WTC11 (cell line): ENCODE measurements around the gene ZMIZ2.

Experiments
- CREB1 ChIP-seq: sonication (generic); formaldehyde crosslinking; IDR thresholded peaks from 2 replicates; pipeline ENCODE4 v1.8.0; 2023; ENCODE audit warnings: mild to moderate bottlenecking, missing genetic modification reagents
- E2F1 ChIP-seq: sonication (generic); formaldehyde crosslinking; IDR thresholded peaks from 2 replicates; pipeline ENCODE4 v1.8.0; 2022; ENCODE audit warnings: mild to moderate bottlenecking, missing genetic modification reagents
- ELF4 ChIP-seq: sonication (generic); formaldehyde crosslinking; IDR thresholded peaks from 2 replicates; pipeline ENCODE4 v1.8.1; 2022; ENCODE audit warnings: low read depth, mild to moderate bottlenecking, moderate library complexity, missing genetic modification reagents
- FOXJ3 ChIP-seq: sonication (generic); formaldehyde crosslinking; IDR thresholded peaks from 2 replicates; pipeline ENCODE4 v1.9.0; 2021; ENCODE audit warnings: missing genetic modification reagents, mild to moderate bottlenecking, borderline replicate concordance
- IRF1 ChIP-seq: sonication (generic); formaldehyde crosslinking; IDR thresholded peaks from 2 replicates; pipeline ENCODE4 v1.8.0; 2023; ENCODE audit warnings: missing genetic modification reagents
- SMAD3 ChIP-seq: sonication (generic); formaldehyde crosslinking; IDR thresholded peaks from 2 replicates; pipeline ENCODE4 v1.8.0; 2022; ENCODE audit warnings: missing genetic modification reagents, mild to moderate bottlenecking, borderline replicate concordance
- SMAD4 ChIP-seq: sonication (generic); formaldehyde crosslinking; IDR thresholded peaks from 2 replicates; pipeline ENCODE4 v1.8.0; 2022; ENCODE audit warnings: mild to moderate bottlenecking, missing genetic modification reagents
- USF1 ChIP-seq: sonication (generic); formaldehyde crosslinking; IDR thresholded peaks from 2 replicates; pipeline ENCODE4 v1.8.0; 2022; ENCODE audit warnings: mild to moderate bottlenecking, missing genetic modification reagents
- ZBTB21 ChIP-seq: sonication (generic); formaldehyde crosslinking; IDR thresholded peaks from 2 replicates; pipeline ENCODE4 v1.8.1; 2023; ENCODE audit warnings: mild to moderate bottlenecking, missing genetic modification reagents, borderline replicate concordance
- ZNF138 ChIP-seq: sonication (generic); formaldehyde crosslinking; conservative IDR thresholded peaks from 2 replicates; pipeline ENCODE4 v1.8.1; 2022; ENCODE audit warnings: mild to moderate bottlenecking, moderate library complexity, missing genetic modification reagents
- ZNF671 ChIP-seq: fragments of 250-450 bp; sonication (Bioruptor Pico); IDR thresholded peaks from 2 replicates; pipeline ENCODE4 v1.8.0; 2021; ENCODE audit warnings: mild to moderate bottlenecking
- TF ChIP-seq, protein P1 (sequence below): fragments of 200-600 bp; IDR thresholded peaks from 2 replicates; pipeline ENCODE4 v1.8.0; 2022; ENCODE audit warnings: antibody characterized with exemption
- TF ChIP-seq, protein P2 (sequence below): sonication (generic); formaldehyde crosslinking; IDR thresholded peaks from 2 replicates; pipeline ENCODE4 v1.8.1; 2022; ENCODE audit warnings: low read depth, mild to moderate bottlenecking, moderate library complexity, missing genetic modification reagents, borderline replicate concordance
- TF ChIP-seq, protein P3 (sequence below): sonication (generic); formaldehyde crosslinking; IDR thresholded peaks from 2 replicates; pipeline ENCODE4 v1.8.1; 2022; ENCODE audit warnings: low read depth, missing genetic modification reagents, borderline replicate concordance

DNA sequence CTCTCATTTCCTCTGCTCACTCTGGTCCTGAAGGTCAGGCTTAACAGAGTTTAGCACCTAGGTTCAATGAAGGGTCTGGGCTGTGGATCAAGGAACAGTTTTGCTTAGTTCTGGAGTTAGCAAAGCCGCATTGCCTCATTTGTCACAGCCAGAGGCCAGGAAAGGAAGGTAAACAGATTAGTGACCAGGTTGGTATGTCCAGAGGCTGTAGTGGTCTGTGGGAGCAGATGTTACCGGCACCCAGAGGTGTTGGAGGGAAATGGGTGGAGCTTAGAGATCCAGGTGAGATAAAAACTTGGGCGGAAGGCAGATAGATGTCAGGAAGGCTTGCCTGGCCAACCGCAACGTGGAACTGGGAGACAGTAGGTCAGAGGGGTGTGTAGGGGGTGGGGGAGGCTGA, 36.6 kb upstream of the ZMIZ2 start:
- TF ChIP-seq ELF4 (CRISPR knock-in tag) (no peak), CREB1 (CRISPR knock-in tag) (no peak), ZNF138 (no peak), IRF1 (no peak), SMAD3 (no peak), USF1 (CRISPR knock-in tag) (no peak), ZBTB21 (CRISPR knock-in tag) (no peak), ZNF671 (CRISPR knock-in tag) (no peak), SMAD4 (CRISPR knock-in tag) (no peak), E2F1 (no peak), FOXJ3 (CRISPR knock-in tag) (no peak)
- TF ChIP-seq, protein P1, sequence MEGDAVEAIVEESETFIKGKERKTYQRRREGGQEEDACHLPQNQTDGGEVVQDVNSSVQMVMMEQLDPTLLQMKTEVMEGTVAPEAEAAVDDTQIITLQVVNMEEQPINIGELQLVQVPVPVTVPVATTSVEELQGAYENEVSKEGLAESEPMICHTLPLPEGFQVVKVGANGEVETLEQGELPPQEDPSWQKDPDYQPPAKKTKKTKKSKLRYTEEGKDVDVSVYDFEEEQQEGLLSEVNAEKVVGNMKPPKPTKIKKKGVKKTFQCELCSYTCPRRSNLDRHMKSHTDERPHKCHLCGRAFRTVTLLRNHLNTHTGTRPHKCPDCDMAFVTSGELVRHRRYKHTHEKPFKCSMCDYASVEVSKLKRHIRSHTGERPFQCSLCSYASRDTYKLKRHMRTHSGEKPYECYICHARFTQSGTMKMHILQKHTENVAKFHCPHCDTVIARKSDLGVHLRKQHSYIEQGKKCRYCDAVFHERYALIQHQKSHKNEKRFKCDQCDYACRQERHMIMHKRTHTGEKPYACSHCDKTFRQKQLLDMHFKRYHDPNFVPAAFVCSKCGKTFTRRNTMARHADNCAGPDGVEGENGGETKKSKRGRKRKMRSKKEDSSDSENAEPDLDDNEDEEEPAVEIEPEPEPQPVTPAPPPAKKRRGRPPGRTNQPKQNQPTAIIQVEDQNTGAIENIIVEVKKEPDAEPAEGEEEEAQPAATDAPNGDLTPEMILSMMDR: no peak
- TF ChIP-seq, protein P2, sequence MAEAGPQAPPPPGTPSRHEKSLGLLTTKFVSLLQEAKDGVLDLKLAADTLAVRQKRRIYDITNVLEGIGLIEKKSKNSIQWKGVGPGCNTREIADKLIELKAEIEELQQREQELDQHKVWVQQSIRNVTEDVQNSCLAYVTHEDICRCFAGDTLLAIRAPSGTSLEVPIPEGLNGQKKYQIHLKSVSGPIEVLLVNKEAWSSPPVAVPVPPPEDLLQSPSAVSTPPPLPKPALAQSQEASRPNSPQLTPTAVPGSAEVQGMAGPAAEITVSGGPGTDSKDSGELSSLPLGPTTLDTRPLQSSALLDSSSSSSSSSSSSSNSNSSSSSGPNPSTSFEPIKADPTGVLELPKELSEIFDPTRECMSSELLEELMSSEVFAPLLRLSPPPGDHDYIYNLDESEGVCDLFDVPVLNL: no peak
- TF ChIP-seq, protein P3, sequence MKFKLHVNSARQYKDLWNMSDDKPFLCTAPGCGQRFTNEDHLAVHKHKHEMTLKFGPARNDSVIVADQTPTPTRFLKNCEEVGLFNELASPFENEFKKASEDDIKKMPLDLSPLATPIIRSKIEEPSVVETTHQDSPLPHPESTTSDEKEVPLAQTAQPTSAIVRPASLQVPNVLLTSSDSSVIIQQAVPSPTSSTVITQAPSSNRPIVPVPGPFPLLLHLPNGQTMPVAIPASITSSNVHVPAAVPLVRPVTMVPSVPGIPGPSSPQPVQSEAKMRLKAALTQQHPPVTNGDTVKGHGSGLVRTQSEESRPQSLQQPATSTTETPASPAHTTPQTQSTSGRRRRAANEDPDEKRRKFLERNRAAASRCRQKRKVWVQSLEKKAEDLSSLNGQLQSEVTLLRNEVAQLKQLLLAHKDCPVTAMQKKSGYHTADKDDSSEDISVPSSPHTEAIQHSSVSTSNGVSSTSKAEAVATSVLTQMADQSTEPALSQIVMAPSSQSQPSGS: no peak
